Measurements from ENCODE around the gene ANAPC1.
"Not testable (repeated sequence)": the region's sequence is repeated elsewhere in the genome, so short reads cannot be mapped to it uniquely, and the experiment has no call there.

ANAPC1 gene

GRCh38 chr2:111912547-111912946, 28.6 kb upstream of the ANAPC1 start:
- Histone ChIP-seq H3K4me1 (no peaks in the 10 kb centered on the region), H3K27me3 (no peaks in the 10 kb centered on the region), H3K36me3 (no peaks in the 10 kb centered on the region), H3K4me3 (ENCODE audit: low read depth, low read length) (no peak overlapping the region), H3K9me3 (no peaks in the 10 kb centered on the region)
- TF ChIP-seq, protein P1, sequence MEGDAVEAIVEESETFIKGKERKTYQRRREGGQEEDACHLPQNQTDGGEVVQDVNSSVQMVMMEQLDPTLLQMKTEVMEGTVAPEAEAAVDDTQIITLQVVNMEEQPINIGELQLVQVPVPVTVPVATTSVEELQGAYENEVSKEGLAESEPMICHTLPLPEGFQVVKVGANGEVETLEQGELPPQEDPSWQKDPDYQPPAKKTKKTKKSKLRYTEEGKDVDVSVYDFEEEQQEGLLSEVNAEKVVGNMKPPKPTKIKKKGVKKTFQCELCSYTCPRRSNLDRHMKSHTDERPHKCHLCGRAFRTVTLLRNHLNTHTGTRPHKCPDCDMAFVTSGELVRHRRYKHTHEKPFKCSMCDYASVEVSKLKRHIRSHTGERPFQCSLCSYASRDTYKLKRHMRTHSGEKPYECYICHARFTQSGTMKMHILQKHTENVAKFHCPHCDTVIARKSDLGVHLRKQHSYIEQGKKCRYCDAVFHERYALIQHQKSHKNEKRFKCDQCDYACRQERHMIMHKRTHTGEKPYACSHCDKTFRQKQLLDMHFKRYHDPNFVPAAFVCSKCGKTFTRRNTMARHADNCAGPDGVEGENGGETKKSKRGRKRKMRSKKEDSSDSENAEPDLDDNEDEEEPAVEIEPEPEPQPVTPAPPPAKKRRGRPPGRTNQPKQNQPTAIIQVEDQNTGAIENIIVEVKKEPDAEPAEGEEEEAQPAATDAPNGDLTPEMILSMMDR (IDR thresholded peaks at IDR 0.05; ENCODE audit: low read depth, low read length), result no peak
- no peak for DNase-seq

DNA sequence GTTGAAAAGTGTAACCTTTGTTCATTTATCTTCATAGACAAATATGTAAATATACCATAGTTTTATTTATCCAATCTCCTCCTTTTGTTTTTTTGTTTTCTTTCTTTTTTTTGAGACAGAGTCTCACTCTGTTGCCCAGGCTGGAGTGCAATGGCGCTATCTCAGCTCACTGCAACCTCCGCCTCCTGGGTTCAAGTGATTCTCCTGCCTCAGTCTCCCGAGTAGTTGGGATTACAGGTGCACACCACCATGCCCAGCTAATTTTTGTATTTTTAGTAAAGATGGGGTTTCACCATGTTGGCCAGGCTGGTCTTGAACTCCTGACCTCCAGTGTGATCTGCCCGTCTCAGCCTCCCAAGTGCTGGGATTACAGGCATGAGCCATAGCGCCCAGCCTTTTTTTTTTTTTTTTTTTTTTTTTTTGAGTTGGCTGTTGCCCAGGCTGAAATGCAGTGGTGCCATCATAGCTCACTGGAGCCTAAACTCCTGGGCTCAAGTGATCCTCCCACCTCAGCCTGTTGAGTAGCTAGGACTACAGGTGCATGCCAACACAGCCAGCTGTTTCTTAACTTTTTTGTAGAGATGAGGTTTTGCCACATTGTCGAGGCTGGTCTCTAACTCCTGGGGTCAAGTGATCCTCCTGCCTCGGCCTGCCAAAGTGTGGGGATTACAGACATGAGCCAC, 27.4 kb upstream of the ANAPC1 start:
- H3K36me3 ChIP-seq; H3K9me3 ChIP-seq; H3K4me3 ChIP-seq (ENCODE audit: low read depth, low read length); H3K27me3 ChIP-seq; DNase-seq; H3K4me1 ChIP-seq: not testable (repeated sequence)

GRCh38 chr2:111910609-111911277, 26.8 kb upstream of the ANAPC1 start:
- no peak for DNase-seq
- Histone ChIP-seq H3K4me1 (no peaks in the 10 kb centered on the region), H3K27me3 (no peaks in the 10 kb centered on the region), H3K36me3 (no peaks in the 10 kb centered on the region), H3K4me3 (ENCODE audit: low read depth, low read length) (no peak overlapping the region), H3K9me3 (no peaks in the 10 kb centered on the region)
- TF ChIP-seq, protein P1 (IDR thresholded peaks at IDR 0.05; ENCODE audit: low read depth, low read length), result no peak

- not testable (repeated sequence) for H3K27me3 ChIP-seq; H3K9me3 ChIP-seq; H3K4me1 ChIP-seq; H3K4me3 ChIP-seq (ENCODE audit: low read depth, low read length); DNase-seq; H3K36me3 ChIP-seq
Observed at GRCh38 chr2:111909997-111910396, 26.0 kb upstream of the ANAPC1 start.

GRCh38 chr2:111909079-111909478, 25.1 kb upstream of the ANAPC1 start:
- Histone ChIP-seq H3K9me3 (no peaks in the 10 kb centered on the region), H3K36me3 (no peaks in the 10 kb centered on the region), H3K4me1 (no peaks in the 10 kb centered on the region), H3K4me3 (ENCODE audit: low read depth, low read length) (no peak overlapping the region), H3K27me3 (no peaks in the 10 kb centered on the region)
- TF ChIP-seq, protein P1 (IDR thresholded peaks at IDR 0.05; ENCODE audit: low read depth, low read length), result no peak
- no peak for DNase-seq

DNA sequence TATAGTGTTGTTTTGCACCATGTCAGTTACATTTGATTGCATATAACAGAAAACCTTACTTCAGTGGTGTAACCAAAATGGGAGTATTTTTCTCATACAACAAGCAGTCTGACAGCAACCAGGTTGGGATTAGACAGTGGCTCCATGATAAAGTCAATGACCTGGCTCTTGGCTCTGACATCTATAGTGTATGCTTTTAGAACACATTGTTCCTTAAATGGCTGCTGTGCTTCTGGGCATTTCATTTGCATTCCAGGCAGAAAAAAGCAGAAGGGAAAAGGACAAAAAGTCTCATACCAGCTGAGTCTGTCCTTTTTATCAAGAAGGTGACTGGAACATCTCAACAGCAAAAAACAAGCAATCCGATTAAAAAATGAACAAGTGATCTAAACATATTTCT, 24.6 kb upstream of the ANAPC1 start:
- H3K4me3 ChIP-seq (ENCODE audit: low read depth, low read length), result no peak overlapping the region
- DNase-seq, result no peak
- TF ChIP-seq, protein P1 (IDR thresholded peaks at IDR 0.05; ENCODE audit: low read depth, low read length), result no peak
- no peaks in the 10 kb centered on the region for H3K36me3 ChIP-seq
- no peaks in the 10 kb centered on the region for H3K9me3 ChIP-seq
- H3K27me3 ChIP-seq, result no peaks in the 10 kb centered on the region
- H3K4me1 ChIP-seq, result no peaks in the 10 kb centered on the region

DNA sequence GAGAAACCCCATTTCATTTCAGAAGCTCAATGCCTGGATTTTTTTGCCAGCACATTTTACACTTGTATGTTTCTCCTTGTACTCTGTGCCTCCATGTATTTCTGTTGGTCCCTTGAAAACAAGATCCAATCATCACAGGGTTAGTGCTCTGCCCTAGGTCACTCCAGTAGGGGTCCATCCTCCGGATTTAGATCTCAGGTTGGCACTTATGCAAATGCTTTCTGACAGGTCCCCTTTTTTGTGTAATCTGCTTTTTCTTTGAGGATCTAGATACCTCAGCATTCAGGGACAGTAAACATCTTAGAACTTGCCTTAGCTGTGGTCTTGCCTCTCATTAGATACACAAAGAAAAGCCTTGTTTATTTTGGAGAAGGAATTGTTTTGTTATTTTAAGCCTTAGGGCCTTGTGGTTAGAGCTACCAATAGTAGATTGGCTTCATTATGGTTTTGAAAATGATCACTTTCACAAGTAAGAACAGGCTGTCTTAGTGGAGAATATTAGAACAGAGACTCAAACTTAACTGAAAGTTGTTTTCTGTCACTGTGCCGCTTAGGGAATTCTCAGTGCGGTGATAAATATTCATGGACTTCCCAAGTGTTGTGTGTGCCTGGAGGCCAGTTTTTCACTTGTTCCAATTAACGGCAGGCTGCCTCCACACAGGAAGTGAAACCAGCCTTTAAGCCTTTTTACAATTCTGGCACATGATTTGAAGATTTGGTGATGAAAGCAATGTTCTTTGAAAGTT, 22.2 kb upstream of the ANAPC1 start:
- Histone ChIP-seq H3K4me3 (ENCODE audit: low read depth, low read length) (no peak overlapping the region), H3K4me1 (no peaks in the 10 kb centered on the region), H3K27me3 (no peaks in the 10 kb centered on the region), H3K36me3 (no peaks in the 10 kb centered on the region), H3K9me3 (no peaks in the 10 kb centered on the region)
- DNase-seq, result no peak
- TF ChIP-seq, protein P1 (IDR thresholded peaks at IDR 0.05; ENCODE audit: low read depth, low read length), result no peak

DNA sequence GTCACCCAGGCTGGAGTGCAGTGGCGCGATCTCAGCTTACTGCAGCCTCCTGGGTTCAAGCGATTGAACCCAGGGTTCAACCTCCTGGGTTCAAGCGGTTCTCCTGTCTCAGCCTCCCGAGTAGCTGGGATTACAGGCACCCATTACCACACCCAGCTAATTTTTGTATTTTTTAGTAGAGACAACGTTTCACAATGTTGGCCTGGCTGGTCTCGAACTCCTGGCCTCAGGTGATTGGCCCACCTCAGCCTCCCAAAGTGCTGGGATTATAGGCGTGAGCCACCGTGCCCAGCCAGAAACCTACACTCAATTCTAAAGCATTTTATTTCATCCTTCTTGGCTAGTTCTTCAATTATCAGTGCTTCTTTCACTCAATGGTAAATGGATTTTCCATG, 21.5 kb upstream of the ANAPC1 start:
- H3K4me3 ChIP-seq (ENCODE audit: low read depth, low read length); H3K36me3 ChIP-seq; DNase-seq; H3K9me3 ChIP-seq; H3K27me3 ChIP-seq; H3K4me1 ChIP-seq: not testable (repeated sequence)

Data from BE2C (cell line).